Neural progenitor cell (in vitro differentiated cells): Measurements from ENCODE around the gene TTC3.

Experiments used
- CTCF ChIP-seq: fragments of 200-600 bp; sonication (generic); IDR thresholded peaks from 2 replicates; pipeline ENCODE4 v1.5.1; 2017; ENCODE audit warnings: antibody characterized with exemption, mild to moderate bottlenecking
- EZH2phosphoT487 ChIP-seq: fragments of 200-600 bp; sonication (generic); IDR thresholded peaks from 2 replicates; pipeline ENCODE4 v1.6.1; 2017; ENCODE audit warnings: antibody characterized with exemption

GRCh38 chr21:37055271-37055855 is 17.7 kb upstream of the TTC3 start:
- TF ChIP-seq CTCF: no peak
- TF ChIP-seq EZH2phosphoT487: no peak
